Measurements from ENCODE around the gene EPHB1.

EPHB1 gene

GRCh38 chr3:134911586-134912548 is 116.8 kb downstream of the EPHB1 start:
- Histone ChIP-seq H3K9me3 (no peaks in the 10 kb centered on the region), H3K4me3 (no peak overlapping the region), H3K36me3 (replicated peaks) (no peaks in the 10 kb centered on the region), H3K27me3 (ENCODE audit: low read depth) (no peaks in the 10 kb centered on the region), H3K4me1 (no peaks in the 10 kb centered on the region)
- no peak for DNase-seq (ENCODE audit: low spot score in 2 of 2)
- in situ Hi-C loops (cut with MboI; ENCODE audit: low sequenced_read_pairs), result no loop called here

- Histone ChIP-seq H3K9me3 (no peaks in the 10 kb centered on the region), H3K4me3 (no peak overlapping the region), H3K27me3 (ENCODE audit: low read depth) (no peaks in the 10 kb centered on the region), H3K36me3 (replicated peaks) (no peaks in the 10 kb centered on the region), H3K4me1 (no peaks in the 10 kb centered on the region)
- in situ Hi-C loops (cut with MboI; ENCODE audit: low sequenced_read_pairs), result no loop called here
- no peak for DNase-seq (ENCODE audit: low spot score in 2 of 2)
Measured at GRCh38 chr3:134916276-134916961, 121.4 kb downstream of the EPHB1 start.

- H3K4me3 ChIP-seq, result no peak overlapping the region
- no peaks in the 10 kb centered on the region for H3K9me3 ChIP-seq
- no peaks in the 10 kb centered on the region for H3K4me1 ChIP-seq
- no peaks in the 10 kb centered on the region for H3K36me3 ChIP-seq (replicated peaks)
- H3K27me3 ChIP-seq (ENCODE audit: low read depth), result no peaks in the 10 kb centered on the region
- no peak for DNase-seq (ENCODE audit: low spot score in 2 of 2)
- in situ Hi-C loops (cut with MboI; ENCODE audit: low sequenced_read_pairs), result no loop called here
Measured at GRCh38 chr3:134917631-134918030, 122.6 kb downstream of the EPHB1 start.

- no peaks in the 10 kb centered on the region for H3K4me1 ChIP-seq
Measured at GRCh38 chr3:134918441-134918840, 123.4 kb downstream of the EPHB1 start.

GRCh38 chr3:134922101-134922500 is 127.0 kb downstream of the EPHB1 start:
- in situ Hi-C loops (cut with MboI; ENCODE audit: low sequenced_read_pairs), result no loop called here
- no peaks in the 10 kb centered on the region for H3K9me3 ChIP-seq
- no peak for DNase-seq (ENCODE audit: low spot score in 2 of 2)

More at GRCh38 chr3:134918441-134918840, 123.4 kb downstream of the EPHB1 start:
- H3K9me3 ChIP-seq, result no peaks in the 10 kb centered on the region
- no peaks in the 10 kb centered on the region for H3K27me3 ChIP-seq (ENCODE audit: low read depth)
- DNase-seq (ENCODE audit: low spot score in 2 of 2), result no peak
- H3K4me3 ChIP-seq, result no peak overlapping the region
- in situ Hi-C loops (cut with MboI; ENCODE audit: low sequenced_read_pairs), result no loop called here
- no peaks in the 10 kb centered on the region for H3K36me3 ChIP-seq (replicated peaks)

GRCh38 chr3:134922866-134923265 is 127.8 kb downstream of the EPHB1 start:
- Histone ChIP-seq H3K36me3 (replicated peaks) (no peaks in the 10 kb centered on the region), H3K4me3 (no peak overlapping the region), H3K9me3 (no peaks in the 10 kb centered on the region), H3K4me1 (no peaks in the 10 kb centered on the region), H3K27me3 (ENCODE audit: low read depth) (no peaks in the 10 kb centered on the region)
- in situ Hi-C loops (cut with MboI; ENCODE audit: low sequenced_read_pairs), result no loop called here
- DNase-seq (ENCODE audit: low spot score in 2 of 2), result no peak

More at GRCh38 chr3:134922101-134922500, 127.0 kb downstream of the EPHB1 start:
- H3K27me3 ChIP-seq (ENCODE audit: low read depth), result no peaks in the 10 kb centered on the region
- H3K4me1 ChIP-seq, result no peaks in the 10 kb centered on the region
- no peak overlapping the region for H3K4me3 ChIP-seq
- H3K36me3 ChIP-seq (replicated peaks), result no peaks in the 10 kb centered on the region

GRCh38 chr3:134923286-134923685 is 128.2 kb downstream of the EPHB1 start:
- no peak for DNase-seq (ENCODE audit: low spot score in 2 of 2)
- no peaks in the 10 kb centered on the region for H3K36me3 ChIP-seq (replicated peaks)
- H3K27me3 ChIP-seq (ENCODE audit: low read depth), result no peaks in the 10 kb centered on the region
- H3K4me1 ChIP-seq, result no peaks in the 10 kb centered on the region
- H3K4me3 ChIP-seq, result no peak overlapping the region
- H3K9me3 ChIP-seq, result no peaks in the 10 kb centered on the region
- in situ Hi-C loops (cut with MboI; ENCODE audit: low sequenced_read_pairs), result no loop called here

GRCh38 chr3:134927599-134927998 is 132.5 kb downstream of the EPHB1 start:
- DNase-seq (ENCODE audit: low spot score in 2 of 2), result no peak
- in situ Hi-C loops (cut with MboI; ENCODE audit: low sequenced_read_pairs), result no loop called here
- H3K4me3 ChIP-seq, result no peak overlapping the region
- H3K9me3 ChIP-seq, result no peaks in the 10 kb centered on the region
- H3K4me1 ChIP-seq, result no peaks in the 10 kb centered on the region
- H3K27me3 ChIP-seq (ENCODE audit: low read depth), result no peaks in the 10 kb centered on the region
- H3K36me3 ChIP-seq (replicated peaks), result no peaks in the 10 kb centered on the region

GRCh38 chr3:134928392-134928791 is 133.3 kb downstream of the EPHB1 start:
- in situ Hi-C loops (cut with MboI; ENCODE audit: low sequenced_read_pairs), result no loop called here
- Histone ChIP-seq H3K4me3 (no peak overlapping the region), H3K9me3 (no peaks in the 10 kb centered on the region), H3K27me3 (ENCODE audit: low read depth) (no peaks in the 10 kb centered on the region), H3K36me3 (replicated peaks) (no peaks in the 10 kb centered on the region), H3K4me1 (no peaks in the 10 kb centered on the region)
- no peak for DNase-seq (ENCODE audit: low spot score in 2 of 2)

GRCh38 chr3:134928819-134929218 is 133.8 kb downstream of the EPHB1 start:
- Histone ChIP-seq H3K9me3 (no peaks in the 10 kb centered on the region), H3K36me3 (replicated peaks) (no peaks in the 10 kb centered on the region), H3K4me1 (no peaks in the 10 kb centered on the region), H3K4me3 (no peak overlapping the region), H3K27me3 (ENCODE audit: low read depth) (no peaks in the 10 kb centered on the region)
- DNase-seq (ENCODE audit: low spot score in 2 of 2), result no peak
- in situ Hi-C loops (cut with MboI; ENCODE audit: low sequenced_read_pairs), result no loop called here

- Histone ChIP-seq H3K4me1 (no peaks in the 10 kb centered on the region), H3K9me3 (no peaks in the 10 kb centered on the region), H3K27me3 (ENCODE audit: low read depth) (no peaks in the 10 kb centered on the region), H3K4me3 (no peak overlapping the region), H3K36me3 (replicated peaks) (no peaks in the 10 kb centered on the region)
- no peak for DNase-seq (ENCODE audit: low spot score in 2 of 2)
- in situ Hi-C loops (cut with MboI; ENCODE audit: low sequenced_read_pairs), result no loop called here
Measured at GRCh38 chr3:134929976-134930375, 134.9 kb downstream of the EPHB1 start.

GRCh38 chr3:134931045-134931785 is 136.2 kb downstream of the EPHB1 start:
- Histone ChIP-seq H3K27me3 (ENCODE audit: low read depth) (no peaks in the 10 kb centered on the region), H3K4me1 (no peaks in the 10 kb centered on the region), H3K4me3 (no peak overlapping the region), H3K36me3 (replicated peaks) (no peaks in the 10 kb centered on the region), H3K9me3 (no peaks in the 10 kb centered on the region)
- in situ Hi-C loops (cut with MboI; ENCODE audit: low sequenced_read_pairs), result no loop called here
- DNase-seq (ENCODE audit: low spot score in 2 of 2), result no peak

GRCh38 chr3:134932035-134932434 is 137.0 kb downstream of the EPHB1 start:
- Histone ChIP-seq H3K4me3 (no peak overlapping the region), H3K36me3 (replicated peaks) (no peaks in the 10 kb centered on the region), H3K9me3 (no peaks in the 10 kb centered on the region), H3K4me1 (no peaks in the 10 kb centered on the region), H3K27me3 (ENCODE audit: low read depth) (no peaks in the 10 kb centered on the region)
- in situ Hi-C loops (cut with MboI; ENCODE audit: low sequenced_read_pairs), result no loop called here
- no peak for DNase-seq (ENCODE audit: low spot score in 2 of 2)

- Histone ChIP-seq H3K9me3 (no peaks in the 10 kb centered on the region), H3K36me3 (replicated peaks) (no peaks in the 10 kb centered on the region), H3K27me3 (ENCODE audit: low read depth) (no peaks in the 10 kb centered on the region), H3K4me1 (no peaks in the 10 kb centered on the region), H3K4me3 (no peak overlapping the region)
- DNase-seq (ENCODE audit: low spot score in 2 of 2), result no peak
- in situ Hi-C loops (cut with MboI; ENCODE audit: low sequenced_read_pairs), result no loop called here
Measured at GRCh38 chr3:134933997-134934396, 138.9 kb downstream of the EPHB1 start.
